GM12878 (cell line): ENCODE measurements around the gene SLCO3A1. TPM values are rescaled to one million over a fixed set of nuclear protein-coding genes. Genes with fewer than 3 reads are reported as not detected.

Source experiments
- ATAC-seq: fragments of 200-7000 bp; cut with Tn5 transposase; 3 replicates; pipeline ENCODE4 v1.9.1; 2020; ENCODE audit warnings: mild to moderate bottlenecking, moderate library complexity
- BruUV-seq: library from RNA; stranded (reverse); fragments of 400-500 nt; replicated peaks from 2 replicates; lab custom pipeline; 2021; lab: Mats Ljungman, UMichigan
- CTCF ChIA-PET: fragments of 300-600 bp; sonication (Branson Sonifier 250); formaldehyde crosslinking; extraction: SDS; loops from one replicate; lab custom pipeline; 2021; ENCODE audit warnings: inconsistent platforms; lab: Yijun Ruan, JAX
- POLR2A ChIA-PET: fragments of 350-600 bp; formaldehyde crosslinking; extraction: SDS; loops from one replicate; lab custom pipeline; 2021; ENCODE audit warnings: inconsistent platforms; lab: Charles Lee
- RAD21 ChIA-PET: fragments of 300-600 bp; sonication (Branson Sonifier 250); formaldehyde crosslinking; loops from one replicate; lab custom pipeline; 2023; ENCODE audit warnings: antibody characterized with exemption; ENCODE audit not compliant: unreplicated experiment; lab: Charles Lee
- SMC1A ChIA-PET: fragments of 300-600 bp; sonication (Branson Sonifier 250); formaldehyde crosslinking; loops from one replicate; lab custom pipeline; 2023; ENCODE audit not compliant: unreplicated experiment, uncharacterized antibody; lab: Charles Lee
- DNase-seq: peaks from one replicate; pipeline ENCODE4 v3.0.0-alpha.2; 2011; ENCODE audit warnings: low read depth, low spot score
- FAIRE-seq: peaks from 3 replicates; lab custom pipeline; 2011; peaks lifted over from hg19 to GRCh38; lab: Jason Lieb, UNC
- H2AFZ ChIP-seq: 2 replicates; pipeline ENCODE4 v1.6.0; 2011; ENCODE audit warnings: low read depth, low read length, control low read depth; ENCODE audit not compliant: control insufficient read depth
- H3K27ac ChIP-seq: 2 replicates; pipeline ENCODE4 v1.5.1; 2011; ENCODE audit warnings: control low read depth; ENCODE audit not compliant: control insufficient read depth, insufficient read depth
- H3K27me3 ChIP-seq, 2 experiments: replicated peaks in 1 of 2; 2 replicates each; pipeline versions ENCODE4 v1.6.0 to v1.6.1; 2011; ENCODE audit warnings: low read length in 1 of 2; ENCODE audit not compliant: control insufficient read depth in 2 of 2, insufficient read depth in 2 of 2
- H3K36me3 ChIP-seq, 2 experiments: 2 replicates each; pipeline ENCODE4 v1.5.1; 2011; ENCODE audit warnings: low read length in 1 of 2; ENCODE audit not compliant: control insufficient read depth in 2 of 2, insufficient read depth in 2 of 2
- H3K4me1 ChIP-seq: 2 replicates; pipeline ENCODE4 v1.6.1; 2011; ENCODE audit warnings: mild to moderate bottlenecking, low read length, moderate library complexity, mixed read lengths; ENCODE audit not compliant: control insufficient read depth, insufficient read depth
- H3K4me2 ChIP-seq: 2 replicates; pipeline ENCODE4 v1.6.0; 2011; ENCODE audit warnings: control low read depth; ENCODE audit not compliant: control insufficient read depth, insufficient read depth
- H3K4me3 ChIP-seq: fragments of 200-600 bp; sonication (generic); 2 replicates; pipeline ENCODE4 v1.5.1; 2016
- H3K79me2 ChIP-seq: 2 replicates; pipeline ENCODE4 v1.6.0; 2011; ENCODE audit warnings: low read length; ENCODE audit not compliant: control insufficient read depth, insufficient read depth
- H3K9ac ChIP-seq: 2 replicates; pipeline ENCODE4 v1.8.0; 2011; ENCODE audit warnings: low read length, control low read depth, mixed read lengths; ENCODE audit not compliant: control insufficient read depth, insufficient read depth
- H3K9me3 ChIP-seq: replicated peaks from 3 replicates; pipeline ENCODE4 v1.5.1; 2011; ENCODE audit warnings: mild to moderate bottlenecking, low read length; ENCODE audit not compliant: control insufficient read depth, insufficient read depth
- H4K20me1 ChIP-seq: 2 replicates; pipeline ENCODE4 v1.6.0; 2011; ENCODE audit not compliant: control insufficient read depth, insufficient read depth
- CHD1 ChIP-seq: IDR thresholded peaks from 2 replicates; pipeline ENCODE4 v1.6.1; 2012; ENCODE audit warnings: low read depth, low read length, improper control_type of control experiment
- CREB1 ChIP-seq: IDR thresholded peaks from 2 replicates; pipeline ENCODE4 v1.6.1; 2012; ENCODE audit warnings: low read depth, mild to moderate bottlenecking, inconsistent platforms
- E2F8 ChIP-seq: fragments of 450-650 bp; IDR thresholded peaks from 2 replicates; pipeline ENCODE4 v1.6.1; 2018; ENCODE audit warnings: mild to moderate bottlenecking, low read depth, moderate library complexity; ENCODE audit not compliant: partially characterized antibody
- FOS ChIP-seq: IDR thresholded peaks from 3 replicates; pipeline ENCODE4 v1.6.1; 2011; ENCODE audit warnings: borderline replicate concordance; ENCODE audit not compliant: insufficient read length; ENCODE audit errors: extremely low read depth
- FOXK2 ChIP-seq: fragments of 450-650 bp; IDR thresholded peaks from 2 replicates; pipeline ENCODE4 v1.6.1; 2017; ENCODE audit warnings: mild to moderate bottlenecking, moderate library complexity
- HDGF ChIP-seq: fragments of 450-650 bp; IDR thresholded peaks from 2 replicates; pipeline ENCODE4 v1.6.1; 2016; ENCODE audit warnings: antibody characterized with exemption
- IKZF2 ChIP-seq, 2 experiments: fragments of 450-650 bp; IDR thresholded peaks; 2 replicates each; pipeline ENCODE4 v1.6.1; 2017; ENCODE audit warnings: mild to moderate bottlenecking in 2 of 2, moderate library complexity in 2 of 2
- MXI1 ChIP-seq: fragments of 150-350 bp; IDR thresholded peaks from 2 replicates; pipeline ENCODE4 v1.6.1; 2011; ENCODE audit warnings: low read depth, mild to moderate bottlenecking, inconsistent platforms, low read length, improper control_type of control experiment
- NR2F1 ChIP-seq: fragments of 450-650 bp; conservative IDR thresholded peaks from 2 replicates; pipeline ENCODE4 v1.6.1; 2017; ENCODE audit warnings: mild to moderate bottlenecking
- RAD51 ChIP-seq: fragments of 450-650 bp; IDR thresholded peaks from 2 replicates; pipeline ENCODE4 v1.6.1; 2016; ENCODE audit warnings: moderate library complexity, mild to moderate bottlenecking, inconsistent platforms
- SPI1 ChIP-seq: IDR thresholded peaks from 2 replicates; pipeline ENCODE4 v1.6.1; 2011; ENCODE audit warnings: low read depth, mild to moderate bottlenecking, low read length, moderate library complexity, borderline replicate concordance; ENCODE audit not compliant: insufficient read depth
- WRNIP1 ChIP-seq: IDR thresholded peaks from 2 replicates; pipeline ENCODE4 v1.6.1; 2011; ENCODE audit warnings: low read depth, low read length, improper control_type of control experiment, borderline replicate concordance
- ZBTB4 ChIP-seq: fragments of 450-650 bp; formaldehyde crosslinking; IDR thresholded peaks from 2 replicates; pipeline ENCODE4 v1.4.0; 2022; ENCODE audit warnings: mild to moderate bottlenecking, moderate library complexity
- WGBS: methylation state at CpG from one replicate; pipeline ENCODE4 v1.1.6; 2016; ENCODE audit warnings: low lambda C conversion rate; ENCODE audit not compliant: insufficient replicate concordance, insufficient coverage; ENCODE audit errors: missing lambda C conversion rate; 5-methylcytosine and 5-hydroxymethylcytosine counted together
- in situ Hi-C: fragments of 300-500 bp; cut with MboI; formaldehyde crosslinking; loops from 9 replicates; pipeline ENCODE4 v1.14.3; 2018; ENCODE audit warnings: mixed read lengths
- intact Hi-C: fragments of 100-400 bp; cut with micrococcal nuclease; formaldehyde crosslinking; loops from one replicate; pipeline ENCODE4 v1.14.2; 2022; ENCODE audit not compliant: unreplicated experiment
- polyA plus RNA-seq, 11 experiments: library from polyadenylated mRNA; depleted of rRNA in 4 of 11; unstranded in 6 of 11; stranded (reverse) in 5 of 11; fragments of >200 nt; fragmentation: Nextera tagmentation in 4 of 11; fragmentation: Illumina TruSeq in 1 of 11; extraction: Ambion mirVana in 4 of 11; extraction: Trizol in 1 of 11; gene quantifications; 1 replicate in 1 of 11; 2 replicates in 10 of 11; pipeline versions ENCODE4 v1.2.1 to v1.2.3, GENCODE V29; 2011 to 2016; ENCODE audit warnings: inconsistent platforms in 2 of 11, missing spikeins in 2 of 11, low read depth in 1 of 11
- total RNA-seq, 4 experiments: library from RNA; depleted of rRNA in 3 of 4; stranded (reverse); fragments of >200 nt in 3 of 4; fragmentation: Illumina TruSeq in 1 of 4; extraction: Trizol in 1 of 4; gene quantifications; 2 replicates each; pipeline versions ENCODE4 v1.2.1 to v1.2.3, GENCODE V29; 2013 to 2021

Gene SLCO3A1
- total and polyA plus RNA-seq, 10 of the 15 experiments (the other 5 are each of a cell fraction or from before 2014, with no cell fraction given), result 0.05 to 5.9 (median 0.31) TPM

- TF ChIP-seq E2F8 (no peak), FOS (no peak)
Measured at GRCh38 chr15:92112180-92112579, 258.7 kb downstream of the SLCO3A1 start (continued).

- Histone ChIP-seq H2AFZ (no peak overlapping the region), H3K9ac (no peak overlapping the region), H3K9me3 (no peaks in the 10 kb centered on the region), H3K4me1 (no peaks in the 10 kb centered on the region), H3K36me3 (no peaks in the 10 kb centered on the region; a peak in 1 of 4 replicates), H3K4me3 (no peak overlapping the region), H3K27me3 (no peaks in the 10 kb centered on the region; a peak in 1 of 4 replicates), H3K27ac (no peak overlapping the region), H3K4me2 (no peak overlapping the region), H4K20me1 (no peaks in the 10 kb centered on the region), H3K79me2 (no peaks in the 10 kb centered on the region)
- ChIA-PET POLR2A (no interaction called here), SMC1A (interaction anchor here (0.7 kb wide), 1 partner anchor 8 kb away, joined by 3 read pairs; no protein-coding TSS in a partner anchor), CTCF (interaction anchor here (1.6 kb wide), 1 partner anchor 14 kb away, joined by 5 read pairs; no protein-coding TSS in a partner anchor), RAD21 (no interaction called here)
- in situ Hi-C loops (no loop called here), intact Hi-C loops (no loop called here)
- FAIRE-seq (no peak), ATAC-seq (no peak), DNase-seq (no peak)
- whole genome bisulfite sequencing, result 9% methylated on average over 3 of the region's 3 CpGs
- no TSS peak for BruUV-seq
- TF ChIP-seq RAD51, result no peak
- TF ChIP-seq ZBTB4, result no peak
- no peak for TF ChIP-seq HDGF
- no peak for TF ChIP-seq CREB1
- no peak for TF ChIP-seq CHD1
- TF ChIP-seq IKZF2 (IDR thresholded peaks at IDR 0.05), result no peak
- TF ChIP-seq WRNIP1, result no peak
- no peak for TF ChIP-seq FOXK2
- no peak for TF ChIP-seq SPI1
- no peak for TF ChIP-seq MXI1
- TF ChIP-seq NR2F1, result no peak
Measured at GRCh38 chr15:92112711-92113110, 259.2 kb downstream of the SLCO3A1 start.
